Measurements from ENCODE around the gene KIFAP3.

- TF ChIP-seq SUZ12 (IDR thresholded peaks at IDR 0.05; ENCODE audit: extremely low read depth, insufficient read depth, insufficient read length) = no peak
- no peak for TF ChIP-seq YY1 (IDR thresholded peaks at IDR 0.05; ENCODE audit: insufficient read depth, insufficient read length)
These were observed 173.9 kb downstream of the KIFAP3 start for GRCh38 chr1:169900571-169900970.

All from NT2/D1 (cell line).